LNCaP clone FGC (cell line): ENCODE data around the gene SMAD7.

Experiments
- DNase-seq: peaks from one replicate; pipeline ENCODE4 v3.0.0-alpha.2; 2011; ENCODE audit warnings: low read depth
- H3K4me3 ChIP-seq: 2 replicates; pipeline ENCODE4 v1.5.1; 2011; ENCODE audit warnings: mild to moderate bottlenecking, low read depth, low read length, control low read depth
- TF ChIP-seq, protein P1 (sequence below): IDR thresholded peaks from 2 replicates; pipeline ENCODE4 v1.5.1; 2012; ENCODE audit warnings: mild to moderate bottlenecking; ENCODE audit not compliant: control insufficient read depth, insufficient read depth; ENCODE audit errors: extremely low read depth

Gene SMAD7

DNA sequence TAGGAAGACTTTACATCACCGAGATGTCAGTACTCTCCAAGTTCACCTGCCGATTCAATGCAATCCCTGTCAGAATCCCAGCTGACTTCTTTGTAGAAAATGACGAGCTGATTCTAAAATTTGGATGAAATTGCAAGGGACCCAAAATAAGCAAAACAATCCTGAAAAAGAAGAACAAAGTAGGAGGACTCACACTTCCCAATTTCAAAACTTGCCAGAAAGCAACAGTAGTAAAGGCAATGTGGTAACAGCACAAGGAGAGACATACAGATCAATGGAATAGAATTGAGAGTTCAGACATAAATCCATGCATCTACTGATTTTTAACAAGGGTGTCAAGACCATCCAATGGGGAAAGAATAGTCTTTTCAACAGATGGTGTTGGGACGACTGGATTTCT lies 52.2 kb downstream of the SMAD7 start:
- no peak for DNase-seq
- no peak overlapping the region for H3K4me3 ChIP-seq
- TF ChIP-seq, protein P1, sequence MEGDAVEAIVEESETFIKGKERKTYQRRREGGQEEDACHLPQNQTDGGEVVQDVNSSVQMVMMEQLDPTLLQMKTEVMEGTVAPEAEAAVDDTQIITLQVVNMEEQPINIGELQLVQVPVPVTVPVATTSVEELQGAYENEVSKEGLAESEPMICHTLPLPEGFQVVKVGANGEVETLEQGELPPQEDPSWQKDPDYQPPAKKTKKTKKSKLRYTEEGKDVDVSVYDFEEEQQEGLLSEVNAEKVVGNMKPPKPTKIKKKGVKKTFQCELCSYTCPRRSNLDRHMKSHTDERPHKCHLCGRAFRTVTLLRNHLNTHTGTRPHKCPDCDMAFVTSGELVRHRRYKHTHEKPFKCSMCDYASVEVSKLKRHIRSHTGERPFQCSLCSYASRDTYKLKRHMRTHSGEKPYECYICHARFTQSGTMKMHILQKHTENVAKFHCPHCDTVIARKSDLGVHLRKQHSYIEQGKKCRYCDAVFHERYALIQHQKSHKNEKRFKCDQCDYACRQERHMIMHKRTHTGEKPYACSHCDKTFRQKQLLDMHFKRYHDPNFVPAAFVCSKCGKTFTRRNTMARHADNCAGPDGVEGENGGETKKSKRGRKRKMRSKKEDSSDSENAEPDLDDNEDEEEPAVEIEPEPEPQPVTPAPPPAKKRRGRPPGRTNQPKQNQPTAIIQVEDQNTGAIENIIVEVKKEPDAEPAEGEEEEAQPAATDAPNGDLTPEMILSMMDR: no peak

DNA sequence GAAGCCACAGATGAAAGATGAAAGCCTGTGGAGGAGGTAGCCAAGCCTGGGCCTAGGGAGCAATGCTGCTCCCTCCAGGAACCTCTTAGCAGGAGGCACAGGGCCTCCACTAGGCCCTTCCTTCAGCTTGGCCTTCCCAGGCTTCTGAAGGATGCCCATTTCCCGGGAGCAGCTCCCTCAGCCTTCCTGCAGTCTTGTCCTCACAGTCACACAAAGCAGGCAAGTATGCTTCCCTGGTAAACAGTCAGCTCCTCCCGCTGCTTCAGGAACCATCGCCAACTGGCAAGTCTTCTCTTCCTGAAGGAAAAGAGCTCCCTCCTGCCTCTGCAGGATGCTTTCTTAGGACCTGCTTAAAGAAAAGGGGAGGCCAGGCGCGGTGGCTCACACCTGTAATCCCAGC lies 53.2 kb downstream of the SMAD7 start:
- DNase-seq: no peak
- TF ChIP-seq, protein P1: no peak

DNA sequence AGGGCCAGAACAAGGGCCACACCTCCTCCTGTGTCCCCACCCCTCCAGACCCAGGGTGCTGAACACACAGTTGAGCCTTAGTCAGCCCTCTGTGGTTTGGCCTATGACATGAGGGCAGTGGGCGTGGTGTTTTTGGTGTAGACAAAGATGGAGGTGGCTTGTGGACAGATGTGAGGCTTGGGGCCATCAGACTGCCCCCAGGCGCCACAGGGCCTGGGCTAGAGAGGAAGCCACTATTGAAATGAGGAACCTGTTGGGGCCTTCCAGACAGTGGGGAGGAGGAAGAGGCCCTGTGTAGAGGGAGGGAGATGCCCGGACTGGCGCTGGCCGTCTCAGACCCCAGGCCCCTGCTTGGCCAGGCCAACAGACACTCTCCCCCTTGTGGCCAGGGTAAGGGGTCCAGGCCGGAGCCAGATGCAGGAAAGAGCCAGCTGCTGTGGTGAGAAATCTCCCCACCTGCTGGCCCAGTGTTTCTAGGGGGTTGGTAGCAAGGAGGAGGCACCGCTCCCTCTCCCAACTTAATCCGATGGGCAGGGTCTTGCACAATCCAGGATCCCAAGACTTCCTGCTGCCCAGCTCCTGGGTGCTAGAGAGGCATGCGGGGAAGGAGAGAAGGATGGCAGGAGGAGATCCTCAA lies 53.8 kb downstream of the SMAD7 start:
- TF ChIP-seq, protein P1: no peak
- no peak for DNase-seq
- no peak overlapping the region for H3K4me3 ChIP-seq

More for the DNA sequence above, 53.2 kb downstream of the SMAD7 start:
- no peak overlapping the region for H3K4me3 ChIP-seq

DNA sequence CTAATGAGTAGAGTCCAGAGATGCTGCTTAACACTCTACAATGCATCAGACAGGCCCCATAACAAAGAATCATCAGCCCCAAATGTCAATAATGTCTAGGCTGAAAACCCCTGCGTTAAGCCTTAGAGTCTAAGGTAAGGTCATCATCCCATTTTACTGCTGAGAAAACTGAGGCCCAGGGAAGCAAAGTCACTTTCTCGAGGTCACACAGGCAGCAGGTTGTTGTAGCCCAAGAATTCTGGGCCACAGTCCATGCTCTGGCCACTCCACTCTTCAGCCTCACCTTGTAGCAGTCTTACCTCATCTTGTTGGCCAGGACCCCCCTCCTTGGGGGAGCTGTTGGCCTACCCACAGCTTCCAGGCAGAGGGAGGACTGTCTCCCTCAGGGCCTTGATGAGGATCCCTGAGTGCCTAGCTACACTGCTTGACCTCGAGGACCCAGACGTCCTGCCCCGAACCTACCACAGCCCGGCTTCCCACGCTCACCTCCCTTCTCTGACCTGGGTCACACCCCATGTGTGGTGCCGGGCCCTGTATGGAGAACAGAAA lies 54.4 kb downstream of the SMAD7 start:
- no peak overlapping the region for H3K4me3 ChIP-seq
- DNase-seq: no peak
- TF ChIP-seq, protein P1: no peak

DNA sequence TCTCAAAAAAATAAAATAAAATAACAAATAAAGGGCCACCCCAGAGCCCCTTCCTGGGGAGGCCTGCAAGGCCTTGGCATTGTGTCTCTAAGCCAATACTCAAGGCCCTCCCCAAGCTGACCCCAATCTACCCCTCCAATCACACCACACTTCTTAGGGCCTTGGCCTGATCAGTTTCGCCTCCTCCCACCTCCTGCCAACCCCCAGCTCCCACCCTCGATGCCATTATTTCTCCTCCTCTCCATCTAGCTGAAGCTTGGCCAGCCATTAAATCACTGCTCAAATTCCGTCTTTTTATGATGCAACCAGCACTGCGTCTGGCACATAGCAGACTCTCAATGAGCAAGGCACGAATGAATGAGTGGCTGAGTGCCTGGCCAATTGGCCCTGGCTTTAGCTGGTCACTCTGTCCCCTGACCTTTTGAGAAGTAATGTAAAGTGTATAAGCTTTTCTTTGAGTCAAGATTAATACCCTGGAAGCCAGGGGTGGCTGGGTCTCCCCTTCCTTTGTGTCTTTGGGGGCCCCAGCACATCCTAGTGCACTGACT lies 55.9 kb downstream of the SMAD7 start:
- H3K4me3 ChIP-seq: no peak overlapping the region
- no peak for DNase-seq
- TF ChIP-seq, protein P1: no peak

DNA sequence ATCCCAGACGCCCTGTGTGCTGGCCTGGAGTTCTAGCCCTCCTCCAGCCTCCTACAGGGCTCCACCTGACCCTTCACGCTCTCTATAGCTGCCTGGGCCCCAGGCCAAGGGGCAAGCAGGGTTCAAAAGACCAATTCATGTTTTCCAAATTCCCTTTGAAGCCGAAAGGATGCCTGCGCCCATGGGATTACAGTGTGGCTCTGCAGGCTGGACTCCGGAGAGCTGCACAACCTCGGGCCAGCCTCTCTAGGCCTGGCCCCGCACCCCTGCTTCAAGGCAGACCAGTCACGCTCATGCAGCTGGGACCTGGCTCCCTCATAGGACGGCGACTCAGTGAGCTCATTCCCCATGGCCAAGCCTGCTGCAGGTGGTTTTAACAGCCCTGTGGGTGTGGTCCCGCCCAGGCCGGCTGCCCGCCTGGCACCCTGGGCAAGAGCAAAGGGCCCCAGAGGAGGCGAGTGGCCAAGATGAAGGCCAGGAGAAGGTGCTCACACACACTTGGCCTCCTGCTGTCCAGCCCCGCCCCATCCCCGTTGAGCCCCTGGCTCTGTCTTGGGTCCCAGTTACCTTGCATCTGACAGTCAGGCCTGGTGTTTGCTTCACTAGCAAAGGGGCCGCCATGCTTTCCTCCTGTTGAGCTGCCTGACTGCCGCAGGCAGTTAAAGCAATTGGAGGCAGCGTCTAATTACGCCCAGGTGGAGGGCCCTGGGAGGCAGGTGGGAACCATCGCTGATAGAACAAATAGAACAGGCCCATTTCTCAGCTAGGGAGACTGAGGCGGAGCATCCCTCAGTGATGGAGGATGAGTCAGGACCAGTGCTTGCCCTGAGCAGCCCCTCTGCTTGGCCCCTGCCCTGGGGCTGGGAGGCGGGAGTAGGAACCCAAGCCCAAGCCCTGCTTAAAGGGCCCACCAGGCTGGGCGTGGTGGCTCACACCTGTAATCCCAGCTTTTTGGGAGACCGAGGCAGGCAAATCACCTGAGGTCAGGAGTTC lies 56.9 kb downstream of the SMAD7 start:
- no peak for DNase-seq
- no peak overlapping the region for H3K4me3 ChIP-seq
- TF ChIP-seq, protein P1: no peak
